HepG2 (cell line): ENCODE data around the gene ENDOG. TPM values are rescaled to one million over a fixed set of nuclear protein-coding genes. Genes with fewer than 3 reads are reported as not detected.
A peak's percentile ranks its signal among the peaks of the same experiment; 100 is the strongest.

Experiments
- ATAC-seq: fragments of 200-7000 bp; cut with Tn5 transposase; 3 replicates; pipeline ENCODE4 v1.9.1; 2020; ENCODE audit warnings: mild to moderate bottlenecking, moderate library complexity
- BruUV-seq: library from RNA; stranded (reverse); fragments of 400-500 nt; replicated peaks from 2 replicates; lab custom pipeline; 2021; lab: Mats Ljungman, UMichigan
- CTCF ChIA-PET: fragments of 300-600 bp; formaldehyde crosslinking; extraction: SDS; loops from one replicate; lab custom pipeline; 2021; ENCODE audit warnings: low total read pairs, inconsistent platforms, low intra/inter-chr PET ratio; lab: Yijun Ruan, JAX
- POLR2A ChIA-PET: fragments of 350-600 bp; sonication (Branson Sonifier 250); formaldehyde crosslinking; loops from one replicate; lab custom pipeline; 2020; ENCODE audit warnings: antibody characterized with exemption, inconsistent platforms; lab: Yijun Ruan, JAX
- DNase-seq: peaks from one replicate; pipeline ENCODE4 v3.0.0-alpha.2; 2015; ENCODE audit warnings: low spot score
- FAIRE-seq: peaks from 3 replicates; lab custom pipeline; 2011; peaks lifted over from hg19 to GRCh38; lab: Jason Lieb, UNC
- H2AFZ ChIP-seq: one replicate; pipeline ENCODE4 v1.6.1; 2011; ENCODE audit warnings: low read length, inconsistent platforms
- H3K27ac ChIP-seq: fragments of 300-600 bp; 3 replicates; pipeline ENCODE4 v1.8.0; 2011; ENCODE audit warnings: mixed run types, mild to moderate bottlenecking, mixed read lengths, low read length, inconsistent platforms; ENCODE audit not compliant: insufficient read depth; ENCODE audit errors: extremely low read length
- H3K27me3 ChIP-seq, 2 experiments: fragments of 200-600 bp in 1 of 2; 2 replicates in 1 of 2; 3 replicates in 1 of 2; pipeline versions ENCODE4 v1.6.0 to v1.8.0; 2011; ENCODE audit warnings: low read length in 2 of 2, mild to moderate bottlenecking in 2 of 2, moderate library complexity in 2 of 2, inconsistent platforms in 1 of 2; ENCODE audit not compliant: insufficient read depth in 2 of 2, control insufficient read depth in 1 of 2
- H3K36me3 ChIP-seq, 2 experiments: fragments of 200-600 bp in 1 of 2; replicated peaks in 1 of 2; 2 replicates in 1 of 2; 3 replicates in 1 of 2; pipeline versions ENCODE4 v1.5.1 to v1.8.0; 2011; ENCODE audit warnings: low read length in 2 of 2, inconsistent platforms in 1 of 2; ENCODE audit not compliant: insufficient read depth in 2 of 2, control insufficient read depth in 1 of 2
- H3K4me1 ChIP-seq: 2 replicates; pipeline ENCODE4 v1.5.1; 2012; ENCODE audit warnings: low read length, inconsistent platforms; ENCODE audit not compliant: insufficient read depth
- H3K4me2 ChIP-seq: 2 replicates; pipeline ENCODE4 v1.6.0; 2011; ENCODE audit warnings: low read depth, low read length, inconsistent platforms
- H3K4me3 ChIP-seq, 3 experiments: fragments of 200-600 bp in 1 of 3; sonication (generic), shearing (Covaris generic) in 1 of 3; replicated peaks in 1 of 3; 2 replicates each; pipeline ENCODE4 v1.5.1; 2011 to 2016; ENCODE audit warnings: low read length in 3 of 3, inconsistent platforms in 2 of 3, low read depth in 2 of 3, mild to moderate bottlenecking in 2 of 3, control low read depth in 1 of 3, mixed read lengths in 1 of 3; ENCODE audit not compliant: insufficient read depth in 1 of 3
- H3K79me2 ChIP-seq: one replicate; pipeline ENCODE4 v1.6.1; 2011; ENCODE audit warnings: low read length, inconsistent platforms; ENCODE audit not compliant: insufficient read depth
- H3K9ac ChIP-seq: 2 replicates; pipeline ENCODE4 v1.6.0; 2011; ENCODE audit warnings: mild to moderate bottlenecking, low read depth, low read length, inconsistent platforms; ENCODE audit not compliant: insufficient read depth
- H3K9me3 ChIP-seq: 2 replicates; pipeline ENCODE4 v1.5.1; 2012; ENCODE audit warnings: mild to moderate bottlenecking, low read length
- H4K20me1 ChIP-seq: 2 replicates; pipeline ENCODE4 v1.6.0; 2011; ENCODE audit warnings: inconsistent platforms, mild to moderate bottlenecking, low read length, moderate library complexity; ENCODE audit not compliant: insufficient read depth
- AGO2 ChIP-seq: fragments of 200-400 bp; formaldehyde crosslinking; optimal IDR thresholded peaks from 2 replicates; pipeline ENCODE3; 2017; ENCODE audit warnings: mild to moderate bottlenecking, low read depth, low read length, moderate library complexity
- CTCF ChIP-seq: sonication (generic); formaldehyde crosslinking; IDR thresholded peaks from 2 replicates; pipeline ENCODE4 v1.5.0; 2020; ENCODE audit warnings: mild to moderate bottlenecking, missing genetic modification reagents, moderate library complexity
- MAX ChIP-seq: IDR thresholded peaks from 2 replicates; pipeline ENCODE4 v1.6.1; 2012; ENCODE audit warnings: inconsistent platforms
- POLR2A ChIP-seq, 2 experiments: IDR thresholded peaks; 2 replicates each; pipeline ENCODE4 v1.6.1; 2011; ENCODE audit warnings: low read depth in 2 of 2, low read length in 2 of 2, mild to moderate bottlenecking in 1 of 2, moderate library complexity in 1 of 2; ENCODE audit not compliant: insufficient read depth in 1 of 2
- ZMAT3 ChIP-seq: sonication (generic); formaldehyde crosslinking; conservative IDR thresholded peaks from 2 replicates; pipeline ENCODE4 v1.7.0; 2021; ENCODE audit warnings: missing genetic modification reagents
- WGBS: methylation state at CpG from one replicate; pipeline ENCODE4 v1.1.6; 2017; ENCODE audit warnings: low lambda C conversion rate; 5-methylcytosine and 5-hydroxymethylcytosine counted together
- in situ Hi-C: cut with HindIII; loops from 2 replicates; pipeline ENCODE4 v1.10.0; 2017; ENCODE audit warnings: low pct_unique_long_range_greater_than_20kb; ENCODE audit not compliant: extremely low pct_ligation_motif_present
- intact Hi-C: fragments of 100-400 bp; cut with micrococcal nuclease; formaldehyde crosslinking; loops from one replicate; pipeline ENCODE4 v1.10.0; 2022; ENCODE audit not compliant: unreplicated experiment
- polyA plus RNA-seq, 8 experiments: library from polyadenylated mRNA; depleted of rRNA in 3 of 8; stranded (reverse) in 7 of 8; unstranded in 1 of 8; fragments of >200 nt; fragmentation: Illumina TruSeq in 4 of 8; extraction: Trizol in 4 of 8; gene quantifications; 2 replicates each; pipeline versions ENCODE4 v1.2.1 to v1.2.3, GENCODE V29; 2011 to 2016; ENCODE audit warnings: low read depth in 4 of 8, missing spikeins in 1 of 8, mixed read lengths in 1 of 8; ENCODE audit not compliant: insufficient read depth in 1 of 8
- total RNA-seq, 5 experiments: library from RNA; depleted of rRNA; stranded (reverse); fragments of >200 nt; fragmentation: Illumina TruSeq; extraction: Trizol; gene quantifications; 2 replicates each; pipeline ENCODE4 v1.2.3, GENCODE V29; 2016; ENCODE audit warnings: low read depth in 1 of 5

ENDOG gene
- total and polyA plus RNA-seq, 2 of the 13 experiments (the other 11 are each of a cell fraction or from before 2014, with no cell fraction given), result 26.3 to 28.8 TPM

DNA sequence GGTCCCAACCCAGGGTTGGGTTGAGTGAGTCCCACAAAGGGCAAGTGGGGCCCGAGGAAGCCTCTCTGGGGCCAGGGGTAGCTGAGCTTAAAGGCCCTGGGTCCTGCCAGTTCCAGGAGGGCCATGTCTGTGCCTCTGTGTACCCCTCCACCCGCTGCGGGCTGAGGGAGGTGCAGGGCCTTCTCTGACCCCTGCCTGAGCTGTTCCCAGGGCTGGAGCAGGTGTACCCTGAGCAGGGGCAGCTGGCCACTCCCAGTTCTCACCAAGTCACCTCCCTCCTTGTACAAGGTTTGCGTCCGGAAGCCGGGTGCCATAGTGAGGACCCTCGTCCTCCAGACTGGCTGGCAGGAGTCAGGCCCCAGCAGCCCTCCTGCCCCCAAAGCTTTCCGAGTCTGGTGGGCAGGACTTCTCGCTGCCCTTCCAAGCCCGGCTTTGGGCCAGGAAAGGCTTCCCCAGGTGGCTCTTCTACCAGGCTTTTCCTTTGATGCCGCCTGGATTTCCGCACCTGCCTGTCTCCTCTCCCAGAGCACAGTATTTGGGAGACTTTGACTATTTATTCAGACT is 9.2 kb upstream of the ENDOG start:
- no peak overlapping the region for H3K27ac ChIP-seq
- TF ChIP-seq AGO2, result peak; percentile 60
- TF ChIP-seq POLR2A (IDR thresholded peaks at IDR 0.05; ENCODE audit: insufficient read depth in 1 of 2, low read depth in 2 of 2, low read length in 2 of 2), result no peak
- H3K36me3 ChIP-seq, result peaks cover 6 to 23% of the 10 kb centered on the region in 2 experiments; a peak in 4 of 5 replicates
- no peak overlapping the region for H2AFZ ChIP-seq
- DNase-seq, result no peak
- H3K79me2 ChIP-seq, result no peaks in the 10 kb centered on the region
- in situ Hi-C loops, result no loop called here
- 87% methylated on average over 10 of the region's 12 CpGs for WGBS
- intact Hi-C loops, result no loop called here
- H3K9ac ChIP-seq, result no peak overlapping the region
- ChIA-PET CTCF (no interaction called here), POLR2A (interaction anchor here (2.7 kb wide), 1 partner anchor 9 kb away, joined by 11 read pairs; the partner anchor contains the start of gene ENDOG)
- H3K27me3 ChIP-seq, result no peaks in the 10 kb centered on the region
- peak; percentile 31; the same call in 2 of the 3 replicates for ATAC-seq
- no peak overlapping the region for H3K4me3 ChIP-seq
- no peaks in the 10 kb centered on the region for H4K20me1 ChIP-seq
- no peaks in the 10 kb centered on the region for H3K9me3 ChIP-seq
- H3K4me1 ChIP-seq, result no peaks in the 10 kb centered on the region
- FAIRE-seq, result no peak
- H3K4me2 ChIP-seq, result no peak overlapping the region
- BruUV-seq, result no TSS peak

DNA sequence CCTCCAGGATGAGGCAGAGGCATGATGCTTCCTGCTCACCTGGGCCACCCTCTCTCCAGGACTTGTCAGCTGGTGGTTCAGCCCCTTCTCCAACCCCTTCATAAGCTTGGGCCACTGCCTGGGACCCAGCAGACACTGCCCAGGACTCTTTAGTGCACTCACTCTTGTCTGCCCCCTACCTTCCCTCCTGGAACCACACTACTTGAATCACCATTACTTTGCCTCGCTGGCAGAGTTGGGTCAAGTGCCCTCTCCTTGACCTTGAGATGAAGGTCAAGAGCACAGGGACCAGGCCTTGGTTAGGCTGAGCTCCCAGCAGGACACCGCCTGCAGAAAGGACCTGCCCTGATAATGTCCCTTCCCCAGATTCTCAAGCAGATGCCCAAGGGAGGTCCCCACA is 8.5 kb upstream of the ENDOG start:
- FAIRE-seq, result no peak
- Histone ChIP-seq H3K79me2 (no peaks in the 10 kb centered on the region), H3K9me3 (no peaks in the 10 kb centered on the region), H3K4me3 (no peak overlapping the region)
- POLR2A ChIA-PET, result interaction anchor here (2.7 kb wide), 1 partner anchor 8 kb away, joined by 11 read pairs; the partner anchor contains the start of gene ENDOG
- intact Hi-C loops, result no loop called here
- TF ChIP-seq CTCF (peak; percentile 26; the same call in 1 of the 2 replicates), ZMAT3 (CRISPR knock-in tag) (no peak), MAX (no peak)
- TF ChIP-seq, all 625 proteins: peak for 1
- WGBS, result 89% methylated on average over 2 of the region's 2 CpGs
- no peak overlapping the region for H3K9ac ChIP-seq
- peak; percentile 20 for ATAC-seq
- H3K4me1 ChIP-seq, result no peaks in the 10 kb centered on the region
- peaks cover 6 to 22% of the 10 kb centered on the region in 2 experiments; a peak in 4 of 5 replicates for H3K36me3 ChIP-seq
- in situ Hi-C loops, result no loop called here
- CTCF ChIA-PET, result no interaction called here
- no TSS peak for BruUV-seq
- H3K27me3 ChIP-seq, result no peaks in the 10 kb centered on the region
- no peaks in the 10 kb centered on the region for H4K20me1 ChIP-seq
- no peak overlapping the region for H3K27ac ChIP-seq
- no peak overlapping the region for H2AFZ ChIP-seq
- no peak for DNase-seq
- no peak overlapping the region for H3K4me2 ChIP-seq
